C4-2B (cell line): ENCODE measurements around the gene RAPGEF6.

Experiments
- ZFX ChIP-seq: fragments of 450-650 bp; IDR thresholded peaks from 2 replicates; pipeline ENCODE4 v1.6.1; 2017
- TF ChIP-seq, protein P1 (sequence below): fragments of 450-650 bp; conservative IDR thresholded peaks from 2 replicates; pipeline ENCODE4 v1.5.1; 2017; ENCODE audit warnings: mild to moderate bottlenecking

DNA sequence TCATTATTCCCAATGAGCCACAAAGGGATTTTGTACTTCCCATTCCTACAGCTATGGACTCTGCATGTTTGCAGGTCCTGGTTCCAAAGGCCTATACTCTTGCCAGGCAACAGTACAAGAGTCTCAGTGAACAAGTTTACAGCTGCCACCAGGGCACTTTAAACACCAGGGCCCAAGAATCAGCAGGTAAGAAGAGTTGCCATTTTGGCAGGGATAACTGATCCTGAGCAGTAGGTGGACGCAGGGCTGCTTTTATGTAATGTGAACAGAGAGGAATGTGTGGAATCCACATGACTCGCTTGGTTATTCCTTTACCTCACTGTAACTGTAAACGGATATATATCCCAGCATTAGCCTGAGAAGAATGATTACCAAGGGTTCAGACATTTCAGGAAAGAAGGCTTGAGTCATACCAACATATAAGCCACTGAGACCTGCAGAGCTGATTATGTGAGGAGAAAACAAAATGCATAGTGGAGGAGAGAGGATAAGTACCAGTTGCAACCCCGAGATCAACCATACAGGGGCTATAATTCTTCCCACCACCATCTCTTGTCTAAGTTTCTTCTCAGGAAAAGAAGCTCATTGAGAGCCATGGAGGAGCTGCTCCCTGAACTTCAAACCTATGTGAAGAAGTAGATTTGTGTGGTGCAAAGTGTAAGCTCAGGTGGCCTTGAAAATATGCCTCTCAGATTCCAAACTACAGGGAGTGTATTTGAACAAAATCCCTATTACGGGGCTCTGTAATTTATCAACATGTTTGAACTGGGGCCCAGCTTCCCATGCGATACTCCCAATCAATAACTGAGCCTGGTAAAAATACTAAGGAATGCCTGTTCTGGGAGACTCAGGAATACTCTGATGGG, 24.6 kb downstream of the RAPGEF6 start:
- TF ChIP-seq, protein P1, sequence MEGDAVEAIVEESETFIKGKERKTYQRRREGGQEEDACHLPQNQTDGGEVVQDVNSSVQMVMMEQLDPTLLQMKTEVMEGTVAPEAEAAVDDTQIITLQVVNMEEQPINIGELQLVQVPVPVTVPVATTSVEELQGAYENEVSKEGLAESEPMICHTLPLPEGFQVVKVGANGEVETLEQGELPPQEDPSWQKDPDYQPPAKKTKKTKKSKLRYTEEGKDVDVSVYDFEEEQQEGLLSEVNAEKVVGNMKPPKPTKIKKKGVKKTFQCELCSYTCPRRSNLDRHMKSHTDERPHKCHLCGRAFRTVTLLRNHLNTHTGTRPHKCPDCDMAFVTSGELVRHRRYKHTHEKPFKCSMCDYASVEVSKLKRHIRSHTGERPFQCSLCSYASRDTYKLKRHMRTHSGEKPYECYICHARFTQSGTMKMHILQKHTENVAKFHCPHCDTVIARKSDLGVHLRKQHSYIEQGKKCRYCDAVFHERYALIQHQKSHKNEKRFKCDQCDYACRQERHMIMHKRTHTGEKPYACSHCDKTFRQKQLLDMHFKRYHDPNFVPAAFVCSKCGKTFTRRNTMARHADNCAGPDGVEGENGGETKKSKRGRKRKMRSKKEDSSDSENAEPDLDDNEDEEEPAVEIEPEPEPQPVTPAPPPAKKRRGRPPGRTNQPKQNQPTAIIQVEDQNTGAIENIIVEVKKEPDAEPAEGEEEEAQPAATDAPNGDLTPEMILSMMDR: no peak
- no peak for TF ChIP-seq ZFX
